ENCODE results near the gene ATP2C1. TPM values are rescaled to one million over a fixed set of nuclear protein-coding genes. Genes with fewer than 3 reads are reported as not detected.
"Not testable (repeated sequence)": the region's sequence is repeated elsewhere in the genome, so short reads cannot be mapped to it uniquely, and the experiment has no call there.

The ATP2C1 gene
- total RNA-seq (2014; rRNA removed; shearing (Covaris generic); ENCODE audit: low replicate concordance) = 31.0 and 57.3 TPM in 2 replicates

DNA sequence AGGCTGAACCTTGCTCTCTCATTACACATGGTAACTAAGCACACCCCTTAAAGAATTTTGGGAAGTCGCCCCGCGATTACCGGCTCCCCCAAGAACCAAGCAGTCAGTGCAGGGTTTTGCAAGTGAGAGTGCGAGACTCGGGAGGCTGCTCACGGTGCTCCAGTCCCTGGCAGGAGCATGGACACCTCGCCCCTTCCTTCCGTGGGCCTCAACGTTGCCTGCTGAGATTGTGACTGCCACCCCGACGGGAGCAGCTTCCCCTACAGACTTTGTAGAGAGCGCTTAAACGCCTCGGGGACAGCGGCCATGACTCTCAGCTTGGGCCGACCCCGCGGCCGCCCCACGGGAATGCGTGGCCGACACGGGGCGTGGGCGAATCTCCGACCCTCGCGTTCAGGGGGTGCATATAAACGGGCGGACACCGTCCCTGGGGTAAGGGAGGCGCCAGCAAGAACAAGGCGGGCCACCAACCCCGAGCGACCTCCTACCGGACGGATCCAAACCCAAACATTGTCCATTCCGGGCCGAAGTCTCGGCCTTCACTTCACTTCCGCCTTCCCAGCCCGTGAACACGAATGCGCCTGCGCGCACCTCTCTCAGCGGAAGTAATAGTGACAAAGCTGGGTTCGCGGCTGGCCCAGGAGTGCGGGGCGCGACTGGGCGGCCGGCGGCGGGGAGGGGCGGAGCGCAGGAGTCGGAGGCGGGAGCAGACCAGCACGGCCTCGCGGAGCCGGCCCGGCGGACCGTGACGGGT is at the start of gene ATP2C1:
Gene ATP2C1 (plus strand): TSS at position 709 of the 754 bp plus-strand sequence. CDS start 686 bp downstream, outside the sequence.
- Histone ChIP-seq H3K9me3 (no peaks in the 10 kb centered on the region), H3K27me3 (no peaks in the 10 kb centered on the region), H3K36me3 (peaks cover 3% of the 10 kb centered on the region; the same call in 1 of the 2 replicates), H3K4me3 (peak within 1 kb of the TSS; percentile 95)
- peak; percentile 97 for DNase-seq

DNA sequence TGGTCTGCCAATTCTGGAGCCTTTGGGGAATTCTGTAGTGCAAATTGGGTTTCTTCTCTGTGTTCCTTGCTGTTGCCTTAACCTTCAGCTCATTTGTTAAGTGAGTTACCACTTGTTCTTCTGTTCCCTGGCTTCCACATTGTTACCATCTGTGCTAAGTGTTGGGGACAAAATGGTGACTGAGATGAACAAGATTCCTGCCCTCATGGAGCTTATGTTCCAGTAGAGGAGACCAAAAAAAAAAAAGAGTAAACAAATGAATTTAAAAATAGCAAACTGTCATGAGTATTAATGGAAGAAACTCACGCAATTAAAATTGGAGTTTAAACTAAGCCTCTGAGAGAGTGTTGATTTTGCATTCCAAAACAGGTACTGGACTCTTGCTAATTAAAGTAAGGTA is 49.4 kb upstream of the ATP2C1 start:
- Histone ChIP-seq H3K9me3 (no peaks in the 10 kb centered on the region), H3K27me3 (peaks cover 4% of the 10 kb centered on the region; the same call in 1 of the 2 replicates), H3K36me3 (no peaks in the 10 kb centered on the region), H3K4me3 (no peak overlapping the region)
- no peak for DNase-seq

DNA sequence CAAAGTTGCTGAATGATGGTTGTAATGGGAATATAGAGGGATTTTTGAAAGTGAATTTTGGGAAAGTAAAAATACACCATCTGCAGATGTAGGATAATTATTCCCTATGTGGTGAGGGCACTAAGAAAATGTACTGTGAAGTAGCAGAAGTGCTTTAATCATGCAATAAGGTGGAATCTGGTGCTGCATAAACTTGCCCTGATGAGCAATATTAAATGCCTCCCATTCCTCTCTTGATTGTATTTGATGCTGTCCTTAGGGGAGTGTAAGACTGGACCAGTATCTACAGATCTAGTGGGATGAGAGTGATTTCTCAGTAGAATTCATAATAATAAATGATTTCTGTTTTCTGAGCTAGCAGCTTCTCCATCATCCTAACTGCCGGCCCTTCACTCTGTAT is 47.7 kb upstream of the ATP2C1 start:
- no peak for DNase-seq

GRCh38 chr3:130849091-130849552 is 44.8 kb upstream of the ATP2C1 start:
- Histone ChIP-seq H3K9me3 (no peaks in the 10 kb centered on the region), H3K4me3 (no peak overlapping the region), H3K27me3 (peaks cover 4% of the 10 kb centered on the region; the same call in 1 of the 2 replicates), H3K36me3 (no peaks in the 10 kb centered on the region)
- no peak for DNase-seq

More for the DNA sequence above, 47.7 kb upstream of the ATP2C1 start:
- Histone ChIP-seq H3K27me3 (peaks cover 4% of the 10 kb centered on the region; the same call in 1 of the 2 replicates), H3K4me3 (no peak overlapping the region), H3K36me3 (no peaks in the 10 kb centered on the region), H3K9me3 (no peaks in the 10 kb centered on the region)

DNA sequence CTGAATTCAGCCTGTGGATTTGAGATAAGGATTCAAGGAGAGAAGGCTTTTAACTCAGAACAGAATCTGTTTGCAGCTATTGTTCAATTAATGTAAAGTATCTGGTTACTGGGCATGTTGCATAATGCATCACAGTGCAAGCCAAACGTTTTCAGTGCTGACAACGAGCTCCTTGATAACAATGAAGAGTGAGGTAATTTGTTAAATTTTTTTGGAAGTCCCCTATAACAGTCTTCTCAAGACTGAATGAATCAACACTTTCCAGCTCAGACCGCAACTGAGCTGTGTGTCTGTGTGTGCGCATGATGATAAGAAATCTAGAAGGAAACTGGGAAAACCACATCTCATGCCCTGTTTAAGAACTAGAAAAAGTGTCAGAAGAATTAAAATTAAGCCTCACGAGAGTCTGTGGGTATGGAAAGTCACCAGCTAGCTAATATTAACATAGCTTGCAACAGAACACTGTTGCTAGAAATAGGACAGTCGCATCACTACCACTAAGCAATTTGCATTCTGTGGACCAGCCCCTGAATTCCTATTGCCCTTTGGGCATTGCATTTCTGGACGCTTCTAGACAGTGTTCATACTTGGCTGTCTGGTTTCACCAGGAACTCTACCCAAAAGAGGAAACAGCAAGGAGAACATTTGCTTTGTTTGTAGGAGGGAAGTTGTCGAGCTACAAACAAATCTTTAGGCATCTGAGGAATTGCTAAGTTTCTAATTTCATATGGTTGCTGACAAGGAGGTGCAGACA is 43.7 kb upstream of the ATP2C1 start:
- peaks cover 4% of the 10 kb centered on the region; the same call in 1 of the 2 replicates for H3K27me3 ChIP-seq
- H3K4me3 ChIP-seq = no peak overlapping the region
- no peaks in the 10 kb centered on the region for H3K9me3 ChIP-seq
- DNase-seq = peak; percentile 32
- H3K36me3 ChIP-seq = no peaks in the 10 kb centered on the region

- DNase-seq = no peak
- Histone ChIP-seq H3K36me3 (no peaks in the 10 kb centered on the region), H3K27me3 (peaks cover 4% of the 10 kb centered on the region), H3K9me3 (no peaks in the 10 kb centered on the region), H3K4me3 (no peak overlapping the region)
Observed at GRCh38 chr3:130850843-130851242, 43.0 kb upstream of the ATP2C1 start.

DNA sequence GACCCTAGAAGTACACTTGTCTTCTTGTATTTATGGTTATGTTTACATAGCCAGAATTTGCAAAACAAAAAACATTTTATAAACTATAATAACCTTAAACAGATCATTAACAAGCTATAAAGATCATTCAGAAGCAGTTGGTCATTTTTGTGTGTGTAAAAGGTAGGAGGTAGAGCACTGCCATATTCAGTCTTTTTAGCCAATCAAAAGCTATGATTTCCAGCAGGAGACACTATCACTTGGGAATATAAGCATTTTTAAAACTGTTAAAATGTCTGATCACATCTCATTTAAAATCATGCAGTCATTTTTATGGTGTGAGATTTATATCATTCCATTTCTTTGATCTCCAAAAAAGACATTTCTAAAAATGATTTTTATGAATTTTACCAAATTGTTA is 42.6 kb upstream of the ATP2C1 start:
- Histone ChIP-seq H3K9me3 (no peaks in the 10 kb centered on the region), H3K4me3 (no peak overlapping the region), H3K36me3 (no peaks in the 10 kb centered on the region), H3K27me3 (peaks cover 8% of the 10 kb centered on the region)
- no peak for DNase-seq

DNA sequence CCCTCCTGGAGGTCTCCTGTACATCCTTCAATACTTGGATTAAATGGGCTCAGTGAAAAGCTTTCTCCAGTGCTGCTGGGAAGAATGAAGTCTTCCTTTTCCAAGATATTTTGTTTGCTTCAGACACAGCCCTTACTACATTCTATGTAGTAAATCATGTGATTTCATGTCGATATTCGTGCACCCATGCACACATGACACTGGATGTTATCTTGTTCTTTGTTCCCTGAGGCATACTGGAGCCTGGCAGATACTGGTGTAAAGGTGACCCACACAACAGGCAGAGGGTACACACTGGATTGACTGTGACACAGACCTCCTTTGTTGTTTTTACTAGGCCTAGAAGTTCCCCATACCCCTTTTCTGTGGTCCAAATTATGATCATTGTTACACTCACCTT is 40.3 kb upstream of the ATP2C1 start:
- no peak for DNase-seq
- Histone ChIP-seq H3K9me3 (no peaks in the 10 kb centered on the region), H3K27me3 (peaks cover 10% of the 10 kb centered on the region), H3K36me3 (no peaks in the 10 kb centered on the region), H3K4me3 (no peak overlapping the region)

DNA sequence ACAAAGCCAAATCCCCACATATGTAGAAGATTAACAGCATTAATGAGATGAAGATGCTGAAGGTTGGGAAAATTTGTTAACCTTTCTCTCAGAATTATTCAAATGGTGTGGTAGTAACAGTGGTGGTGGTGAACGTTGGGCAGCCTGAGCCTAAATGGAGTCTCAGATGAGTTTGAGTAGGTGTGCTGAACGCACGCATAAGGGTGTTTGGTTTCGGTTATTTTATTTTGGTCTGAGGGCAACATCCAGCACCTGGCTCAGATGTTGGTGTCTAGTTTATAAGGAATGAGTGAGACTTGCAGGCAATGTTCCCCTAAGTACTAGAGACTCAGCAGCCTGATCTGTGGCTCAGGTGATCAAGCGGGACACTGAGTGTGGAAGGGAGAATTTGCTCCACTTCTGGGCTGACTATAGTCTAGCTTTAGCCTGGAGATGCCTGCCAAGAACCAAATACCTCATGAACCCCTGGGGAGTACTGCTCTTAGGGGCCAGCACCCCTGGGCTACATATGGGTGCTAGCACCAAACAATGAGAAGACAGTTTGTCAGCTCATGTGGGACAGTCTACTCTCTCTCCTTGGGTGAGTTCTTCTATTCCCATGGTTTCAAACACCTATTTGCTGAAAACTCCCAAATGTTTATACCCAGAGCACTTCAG is 39.5 kb upstream of the ATP2C1 start:
- Histone ChIP-seq H3K27me3 (peaks cover 18% of the 10 kb centered on the region), H3K9me3 (no peaks in the 10 kb centered on the region), H3K4me3 (no peak overlapping the region), H3K36me3 (no peaks in the 10 kb centered on the region)
- no peak for DNase-seq

GRCh38 chr3:130857336-130858026 is 36.4 kb upstream of the ATP2C1 start:
- Histone ChIP-seq H3K36me3 (no peaks in the 10 kb centered on the region), H3K4me3 (no peak overlapping the region), H3K9me3 (no peaks in the 10 kb centered on the region), H3K27me3 (peaks cover 30% of the 10 kb centered on the region)
- DNase-seq = no peak

DNA sequence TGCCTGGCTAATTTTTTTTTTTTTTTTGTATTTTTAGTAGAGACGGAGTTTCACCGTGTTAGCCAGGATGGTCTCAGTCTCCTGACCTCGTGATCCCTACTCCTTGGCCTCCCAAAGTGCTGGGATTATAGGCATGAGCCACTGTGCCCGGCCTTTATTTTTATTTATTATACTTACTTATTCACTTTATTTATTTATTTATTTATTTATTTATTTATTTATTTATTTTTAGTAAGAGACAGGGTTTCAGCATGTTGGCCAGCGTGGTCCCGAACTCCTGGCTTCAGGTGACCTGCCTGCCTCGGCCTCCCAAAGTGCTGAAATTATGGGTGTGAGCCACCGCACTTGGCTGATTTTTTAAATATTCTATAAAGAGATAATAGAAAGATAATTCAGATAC is 31.8 kb upstream of the ATP2C1 start:
- peaks cover 24% of the 10 kb centered on the region for H3K27me3 ChIP-seq
- H3K36me3 ChIP-seq, H3K4me3 ChIP-seq, H3K9me3 ChIP-seq, DNase-seq: not testable (repeated sequence)

DNA sequence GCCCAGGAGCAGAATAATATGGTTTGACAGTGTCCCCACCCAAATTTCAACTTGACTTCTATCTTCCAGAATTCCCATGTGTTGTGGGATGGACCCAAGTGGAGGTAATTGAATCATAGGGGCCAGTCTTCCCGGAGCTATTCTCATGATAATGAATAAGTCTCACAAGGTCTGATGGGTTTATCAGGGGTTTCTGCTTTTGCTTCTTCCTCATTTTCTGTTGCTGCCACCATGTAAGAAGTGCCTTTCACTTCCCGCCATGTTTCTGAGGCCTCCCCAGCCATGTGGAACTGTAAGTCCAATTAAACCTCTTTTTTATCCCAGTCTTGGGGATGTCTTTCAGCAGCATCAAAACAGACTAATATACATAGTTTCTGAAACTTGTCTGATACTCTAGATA is 28.4 kb upstream of the ATP2C1 start:
- no peaks in the 10 kb centered on the region for H3K36me3 ChIP-seq
- H3K4me3 ChIP-seq = no peak overlapping the region
- H3K27me3 ChIP-seq = peaks cover 1% of the 10 kb centered on the region; the same call in 1 of the 2 replicates
- DNase-seq = no peak
- no peaks in the 10 kb centered on the region for H3K9me3 ChIP-seq

DNA sequence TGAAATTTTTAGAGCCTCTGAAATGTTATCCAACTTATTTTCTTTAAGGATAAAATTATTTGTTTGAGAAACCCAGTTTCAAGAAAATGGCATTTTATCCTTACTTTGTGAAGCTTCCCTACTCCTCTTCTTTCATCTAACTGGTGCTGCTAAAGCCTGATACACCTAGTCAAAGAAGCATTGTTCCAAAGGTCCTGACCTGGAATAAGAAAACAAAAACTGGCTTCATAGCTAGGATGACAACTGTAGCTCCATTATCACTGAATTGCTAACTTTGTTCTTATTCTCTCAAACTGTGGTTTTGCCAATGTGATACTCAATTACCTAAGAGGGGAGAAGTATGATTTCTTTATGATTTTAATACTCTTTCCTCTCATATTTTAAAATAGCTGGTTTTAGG is 27.6 kb upstream of the ATP2C1 start:
- Histone ChIP-seq H3K27me3 (no peaks in the 10 kb centered on the region), H3K9me3 (no peaks in the 10 kb centered on the region), H3K36me3 (no peaks in the 10 kb centered on the region), H3K4me3 (no peak overlapping the region)
- DNase-seq = no peak

GRCh38 chr3:130870423-130870822 is 23.5 kb upstream of the ATP2C1 start:
- no peak overlapping the region for H3K4me3 ChIP-seq
- DNase-seq = no peak
- no peaks in the 10 kb centered on the region for H3K27me3 ChIP-seq
- no peaks in the 10 kb centered on the region for H3K9me3 ChIP-seq
- no peaks in the 10 kb centered on the region for H3K36me3 ChIP-seq

GRCh38 chr3:130876594-130876993 is 17.3 kb upstream of the ATP2C1 start:
- Histone ChIP-seq H3K4me3 (no peak overlapping the region), H3K27me3 (no peaks in the 10 kb centered on the region), H3K36me3 (no peaks in the 10 kb centered on the region), H3K9me3 (peaks cover 20% of the 10 kb centered on the region)
- no peak for DNase-seq

DNA sequence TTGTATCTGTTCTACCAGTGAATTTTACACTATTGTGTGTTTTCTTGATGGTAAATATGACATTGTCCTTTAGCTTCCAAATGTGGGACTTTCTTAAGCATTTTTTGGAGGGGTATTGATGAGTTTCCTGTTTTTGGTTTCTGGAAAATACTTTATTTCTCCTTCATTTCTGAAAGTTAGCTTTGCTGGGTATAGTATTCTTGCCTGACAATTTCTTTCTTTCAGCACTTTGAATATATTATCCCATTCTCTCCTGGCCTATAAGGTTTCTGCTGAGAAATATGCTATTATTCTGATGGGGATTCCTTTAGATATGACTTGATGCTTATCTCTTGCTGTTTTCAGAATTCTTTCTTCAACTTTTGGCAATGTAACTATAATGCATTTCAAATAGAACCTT is 15.4 kb upstream of the ATP2C1 start:
- peaks cover 20% of the 10 kb centered on the region for H3K9me3 ChIP-seq
- 0 out of 2 replicates have a peak, but pooled peaks cover 3% of the 10 kb centered on the region for H3K27me3 ChIP-seq
- no peaks in the 10 kb centered on the region for H3K36me3 ChIP-seq
- no peak for DNase-seq
- H3K4me3 ChIP-seq = no peak overlapping the region
